ENCODE measurements around the gene DACT2.

DACT2 gene

GRCh38 chr6:168311410-168312124 lies 8.0 kb downstream of the DACT2 start:
- Histone ChIP-seq H3K4me1 (ENCODE audit: insufficient read depth, insufficient read length) (peaks cover 2% of the 10 kb centered on the region), H3K27me3 (ENCODE audit: insufficient read depth, insufficient read length) (no peaks in the 10 kb centered on the region), H3K36me3 (ENCODE audit: insufficient read depth, insufficient read length, low read length) (no peaks in the 10 kb centered on the region), H3K9ac (ENCODE audit: insufficient read length, low read depth) (no peak overlapping the region), H3K9me3 (ENCODE audit: insufficient read depth, low read length) (no peaks in the 10 kb centered on the region), H3K4me3 (ENCODE audit: insufficient read length, low read depth) (no peak overlapping the region)
- no peak for DNase-seq (ENCODE audit: low read depth, low spot score)
- TF ChIP-seq SUZ12 (IDR thresholded peaks at IDR 0.05; ENCODE audit: extremely low read depth, insufficient read depth, insufficient read length) (no peak), YY1 (IDR thresholded peaks at IDR 0.05; ENCODE audit: insufficient read depth, insufficient read length) (no peak), ZNF274 (IDR thresholded peaks at IDR 0.05; ENCODE audit: low read depth, low read length) (no peak)

- Histone ChIP-seq H3K4me3 (ENCODE audit: insufficient read length, low read depth) (no peak overlapping the region), H3K9ac (ENCODE audit: insufficient read length, low read depth) (no peak overlapping the region), H3K9me3 (ENCODE audit: insufficient read depth, low read length) (no peaks in the 10 kb centered on the region), H3K27me3 (ENCODE audit: insufficient read depth, insufficient read length) (no peaks in the 10 kb centered on the region), H3K36me3 (ENCODE audit: insufficient read depth, insufficient read length, low read length) (no peaks in the 10 kb centered on the region), H3K4me1 (ENCODE audit: insufficient read depth, insufficient read length) (peaks cover 2% of the 10 kb centered on the region)
- TF ChIP-seq YY1 (IDR thresholded peaks at IDR 0.05; ENCODE audit: insufficient read depth, insufficient read length) (no peak), ZNF274 (IDR thresholded peaks at IDR 0.05; ENCODE audit: low read depth, low read length) (no peak), SUZ12 (IDR thresholded peaks at IDR 0.05; ENCODE audit: extremely low read depth, insufficient read depth, insufficient read length) (no peak)
- DNase-seq (ENCODE audit: low read depth, low spot score) = no peak
These were observed 8.6 kb downstream of the DACT2 start for GRCh38 chr6:168310945-168311344.

DNA sequence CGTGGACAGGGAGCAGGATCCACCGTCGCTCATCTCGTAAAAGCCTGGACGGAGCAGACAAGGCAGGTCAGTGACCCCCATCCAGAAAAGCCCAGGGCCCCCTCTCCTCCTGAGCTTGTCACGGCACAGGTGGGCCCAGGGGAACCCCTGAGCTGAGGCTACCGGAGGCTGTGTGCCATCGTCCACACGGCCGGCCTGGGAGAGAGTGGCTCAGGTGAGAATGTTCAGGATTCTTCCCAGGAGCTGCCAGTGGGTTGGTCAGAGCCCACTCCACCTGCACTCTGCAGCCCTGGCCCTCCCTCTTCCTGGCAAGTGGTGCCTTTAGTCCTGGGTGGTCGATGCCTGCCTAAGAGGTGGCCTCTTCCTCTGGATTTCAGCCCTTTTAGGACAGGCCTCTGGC lies 9.2 kb downstream of the DACT2 start:
- no peak for DNase-seq (ENCODE audit: low read depth, low spot score)
- H3K4me3 ChIP-seq (ENCODE audit: insufficient read length, low read depth) = no peak overlapping the region
- H3K4me1 ChIP-seq (ENCODE audit: insufficient read depth, insufficient read length) = peaks cover 4% of the 10 kb centered on the region
- H3K36me3 ChIP-seq (ENCODE audit: insufficient read depth, insufficient read length, low read length) = no peaks in the 10 kb centered on the region
- H3K9ac ChIP-seq (ENCODE audit: insufficient read length, low read depth) = no peak overlapping the region
- H3K27me3 ChIP-seq (ENCODE audit: insufficient read depth, insufficient read length) = no peaks in the 10 kb centered on the region
- no peaks in the 10 kb centered on the region for H3K9me3 ChIP-seq (ENCODE audit: insufficient read depth, low read length)
- TF ChIP-seq YY1 (IDR thresholded peaks at IDR 0.05; ENCODE audit: insufficient read depth, insufficient read length) = no peak
- TF ChIP-seq ZNF274 (IDR thresholded peaks at IDR 0.05; ENCODE audit: low read depth, low read length) = no peak
- no peak for TF ChIP-seq SUZ12 (IDR thresholded peaks at IDR 0.05; ENCODE audit: extremely low read depth, insufficient read depth, insufficient read length)

GRCh38 chr6:168309997-168310396 lies 9.6 kb downstream of the DACT2 start:
- TF ChIP-seq YY1 (IDR thresholded peaks at IDR 0.05; ENCODE audit: insufficient read depth, insufficient read length) = no peak
- TF ChIP-seq SUZ12 (IDR thresholded peaks at IDR 0.05; ENCODE audit: extremely low read depth, insufficient read depth, insufficient read length) = no peak
- no peak for TF ChIP-seq ZNF274 (IDR thresholded peaks at IDR 0.05; ENCODE audit: low read depth, low read length)
- Histone ChIP-seq H3K9ac (ENCODE audit: insufficient read length, low read depth) (no peak overlapping the region), H3K27me3 (ENCODE audit: insufficient read depth, insufficient read length) (no peaks in the 10 kb centered on the region), H3K9me3 (ENCODE audit: insufficient read depth, low read length) (no peaks in the 10 kb centered on the region), H3K36me3 (ENCODE audit: insufficient read depth, insufficient read length, low read length) (no peaks in the 10 kb centered on the region), H3K4me1 (ENCODE audit: insufficient read depth, insufficient read length) (peaks cover 6% of the 10 kb centered on the region), H3K4me3 (ENCODE audit: insufficient read length, low read depth) (no peak overlapping the region)
- DNase-seq (ENCODE audit: low read depth, low spot score) = no peak

DNA sequence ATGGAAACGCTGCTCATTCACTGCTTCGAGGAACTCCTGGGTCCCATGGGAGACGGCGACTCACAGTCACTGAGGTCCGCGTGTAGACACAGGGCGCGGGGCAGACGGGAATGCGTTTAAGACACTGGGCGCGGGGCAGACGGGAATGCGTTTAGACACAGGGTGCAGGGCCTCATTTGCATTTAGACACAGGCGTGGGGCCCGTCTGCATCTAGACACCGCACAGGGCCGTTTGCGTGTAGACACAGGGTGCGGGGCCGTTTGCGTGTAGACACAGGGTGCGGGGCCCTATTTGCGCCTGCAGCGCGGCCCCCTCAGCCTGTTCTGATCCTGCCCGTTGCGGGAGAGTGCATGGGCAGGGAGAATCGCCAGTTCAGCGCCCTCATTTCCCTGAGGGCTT lies 10.4 kb downstream of the DACT2 start:
- H3K36me3 ChIP-seq (ENCODE audit: insufficient read depth, insufficient read length, low read length) = no peaks in the 10 kb centered on the region
- H3K4me3 ChIP-seq (ENCODE audit: insufficient read length, low read depth) = no peak overlapping the region
- peaks cover 6% of the 10 kb centered on the region for H3K4me1 ChIP-seq (ENCODE audit: insufficient read depth, insufficient read length)
- no peak for DNase-seq (ENCODE audit: low read depth, low spot score)
- H3K27me3 ChIP-seq (ENCODE audit: insufficient read depth, insufficient read length) = no peaks in the 10 kb centered on the region
- TF ChIP-seq YY1 (IDR thresholded peaks at IDR 0.05; ENCODE audit: insufficient read depth, insufficient read length) = no peak
- TF ChIP-seq SUZ12 (IDR thresholded peaks at IDR 0.05; ENCODE audit: extremely low read depth, insufficient read depth, insufficient read length) = no peak
- no peak for TF ChIP-seq ZNF274 (IDR thresholded peaks at IDR 0.05; ENCODE audit: low read depth, low read length)
- H3K9ac ChIP-seq (ENCODE audit: insufficient read length, low read depth) = no peak overlapping the region
- no peaks in the 10 kb centered on the region for H3K9me3 ChIP-seq (ENCODE audit: insufficient read depth, low read length)

GRCh38 chr6:168308390-168309144 lies 11.0 kb downstream of the DACT2 start:
- DNase-seq (ENCODE audit: low read depth, low spot score) = no peak
- TF ChIP-seq ZNF274 (IDR thresholded peaks at IDR 0.05; ENCODE audit: low read depth, low read length) (no peak), SUZ12 (IDR thresholded peaks at IDR 0.05; ENCODE audit: extremely low read depth, insufficient read depth, insufficient read length) (no peak), YY1 (IDR thresholded peaks at IDR 0.05; ENCODE audit: insufficient read depth, insufficient read length) (no peak)
- Histone ChIP-seq H3K4me3 (ENCODE audit: insufficient read length, low read depth) (no peak overlapping the region), H3K36me3 (ENCODE audit: insufficient read depth, insufficient read length, low read length) (no peaks in the 10 kb centered on the region), H3K9me3 (ENCODE audit: insufficient read depth, low read length) (no peaks in the 10 kb centered on the region), H3K9ac (ENCODE audit: insufficient read length, low read depth) (no peak overlapping the region), H3K27me3 (ENCODE audit: insufficient read depth, insufficient read length) (no peaks in the 10 kb centered on the region), H3K4me1 (ENCODE audit: insufficient read depth, insufficient read length) (peaks cover 6% of the 10 kb centered on the region)

DNA sequence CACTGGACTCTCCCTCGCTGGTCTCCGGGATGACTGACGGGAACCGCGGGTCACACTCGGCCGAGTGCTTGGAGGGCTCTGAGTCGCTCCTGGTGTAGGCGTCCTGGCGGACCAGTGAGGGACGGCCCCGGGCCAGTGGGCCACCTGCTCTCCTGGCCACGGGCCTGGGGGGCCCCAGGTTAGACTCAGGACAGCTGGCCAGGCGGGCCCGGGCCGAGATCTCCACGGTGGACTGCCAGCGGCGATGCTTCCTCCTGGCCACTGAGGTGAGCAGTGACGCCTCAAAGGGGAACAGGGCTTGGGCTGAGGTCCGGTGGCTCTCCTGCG lies 11.9 kb downstream of the DACT2 start:
- no peak for DNase-seq (ENCODE audit: low read depth, low spot score)
- Histone ChIP-seq H3K9me3 (ENCODE audit: insufficient read depth, low read length) (no peaks in the 10 kb centered on the region), H3K4me1 (ENCODE audit: insufficient read depth, insufficient read length) (peaks cover 11% of the 10 kb centered on the region), H3K9ac (ENCODE audit: insufficient read length, low read depth) (no peak overlapping the region), H3K27me3 (ENCODE audit: insufficient read depth, insufficient read length) (no peaks in the 10 kb centered on the region), H3K36me3 (ENCODE audit: insufficient read depth, insufficient read length, low read length) (no peaks in the 10 kb centered on the region), H3K4me3 (ENCODE audit: insufficient read length, low read depth) (no peak overlapping the region)
- no peak for TF ChIP-seq YY1 (IDR thresholded peaks at IDR 0.05; ENCODE audit: insufficient read depth, insufficient read length)
- TF ChIP-seq SUZ12 (IDR thresholded peaks at IDR 0.05; ENCODE audit: extremely low read depth, insufficient read depth, insufficient read length) = no peak
- TF ChIP-seq ZNF274 (IDR thresholded peaks at IDR 0.05; ENCODE audit: low read depth, low read length) = no peak

Measured in NT2/D1 (cell line).